Measurements from ENCODE around the gene MYH3.

DNA sequence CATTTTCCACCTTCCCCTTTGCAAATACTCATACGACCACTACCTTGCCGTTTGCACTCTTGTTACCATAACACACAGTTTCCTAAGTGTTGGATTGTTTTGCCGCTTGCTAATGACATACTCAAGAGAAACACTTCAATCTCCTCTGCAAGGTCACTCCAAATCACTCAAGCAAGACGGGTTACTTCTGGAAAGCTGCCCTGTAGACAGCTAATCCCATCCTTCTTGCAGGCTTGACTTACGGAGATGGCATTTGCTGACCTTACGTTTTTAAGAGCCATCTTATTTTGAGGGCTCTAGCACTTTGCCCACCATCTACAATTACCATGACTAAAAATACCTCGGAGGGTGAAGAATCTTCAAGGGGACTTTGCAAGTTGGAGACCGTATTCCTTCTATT is 46.2 kb downstream of the MYH3 start:
- no peak for TF ChIP-seq CTCF (IDR thresholded peaks at IDR 0.05)
- TF ChIP-seq POLR2A (IDR thresholded peaks at IDR 0.05): no peak
- no peak for TF ChIP-seq POLR2AphosphoS5 (IDR thresholded peaks at IDR 0.05)
